Kidney epithelial cell (primary cell): ENCODE results near the gene CREBL2. TPM values are rescaled to one million over a fixed set of nuclear protein-coding genes. Genes with fewer than 3 reads are reported as not detected.
"Not testable (repeated sequence)": the region's sequence is repeated elsewhere in the genome, so short reads cannot be mapped to it uniquely, and the experiment has no call there.

Experiments
- DNase-seq: peaks from one replicate; pipeline ENCODE4 v3.0.0-alpha.2; 2010; ENCODE audit warnings: low read depth
- H3K27me3 ChIP-seq: 2 replicates; pipeline ENCODE4 v1.6.0; 2011; ENCODE audit warnings: low read length; ENCODE audit not compliant: control insufficient read depth, insufficient read depth
- H3K36me3 ChIP-seq: 2 replicates; pipeline ENCODE4 v1.5.1; 2011; ENCODE audit warnings: low read length; ENCODE audit not compliant: control insufficient read depth, insufficient read depth
- H3K4me3 ChIP-seq: 2 replicates; pipeline ENCODE4 v1.5.1; 2011; ENCODE audit warnings: low read depth, mild to moderate bottlenecking, control low read depth, low read length
- CTCF ChIP-seq: IDR thresholded peaks from 2 replicates; pipeline ENCODE4 v1.5.1; 2011; ENCODE audit warnings: mild to moderate bottlenecking, moderate library complexity, low read length, control low read depth, inconsistent platforms; ENCODE audit not compliant: insufficient read depth, poor library complexity, severe bottlenecking
- total RNA-seq: library from RNA; depleted of rRNA; stranded (reverse); fragments of >200 nt; gene quantifications from 2 replicates; pipeline ENCODE4 v1.2.3, GENCODE V29; 2015

The CREBL2 gene
- total RNA-seq, 1 donor from 2014 or later: 21.7 TPM

- no peaks in the 10 kb centered on the region for H3K27me3 ChIP-seq
- no peak overlapping the region for H3K4me3 ChIP-seq
- no peaks in the 10 kb centered on the region for H3K36me3 ChIP-seq
- DNase-seq: no peak
- no peak for TF ChIP-seq CTCF
These were observed 37.4 kb downstream of the CREBL2 start for GRCh38 chr12:12648951-12649650.

GRCh38 chr12:12651752-12652151 is 40.1 kb downstream of the CREBL2 start:
- no peak for DNase-seq
- no peak for TF ChIP-seq CTCF
- H3K36me3 ChIP-seq: no peaks in the 10 kb centered on the region
- no peak overlapping the region for H3K4me3 ChIP-seq
- no peaks in the 10 kb centered on the region for H3K27me3 ChIP-seq

GRCh38 chr12:12652704-12653103 is 41.0 kb downstream of the CREBL2 start:
- H3K4me3 ChIP-seq, H3K36me3 ChIP-seq, H3K27me3 ChIP-seq, DNase-seq: not testable (repeated sequence)

GRCh38 chr12:12653922-12654321 is 42.2 kb downstream of the CREBL2 start:
- Histone ChIP-seq H3K4me3 (no peak overlapping the region), H3K27me3 (no peaks in the 10 kb centered on the region), H3K36me3 (no peaks in the 10 kb centered on the region)
- no peak for TF ChIP-seq CTCF
- no peak for DNase-seq

- DNase-seq: no peak
- no peak overlapping the region for H3K4me3 ChIP-seq
- no peaks in the 10 kb centered on the region for H3K36me3 ChIP-seq
- no peak for TF ChIP-seq CTCF
- H3K27me3 ChIP-seq: no peaks in the 10 kb centered on the region
These were observed 43.2 kb downstream of the CREBL2 start for GRCh38 chr12:12654691-12655460.

- H3K36me3 ChIP-seq: no peaks in the 10 kb centered on the region
- DNase-seq: no peak
- no peak for TF ChIP-seq CTCF
- H3K4me3 ChIP-seq: no peak overlapping the region
- no peaks in the 10 kb centered on the region for H3K27me3 ChIP-seq
These were observed 48.5 kb downstream of the CREBL2 start for GRCh38 chr12:12660201-12660600.
